22Rv1 (cell line): ENCODE results near the gene CPNE2.

Experiments
- H3K27ac ChIP-seq: fragments of 450-650 bp; 2 replicates; pipeline ENCODE4 v1.5.1; 2017
- CTCF ChIP-seq: fragments of 450-650 bp; IDR thresholded peaks from 2 replicates; pipeline ENCODE4 v1.5.1; 2017; ENCODE audit warnings: mild to moderate bottlenecking
- ZFX ChIP-seq: fragments of 450-650 bp; IDR thresholded peaks from 2 replicates; pipeline ENCODE4 v1.6.1; 2017; ENCODE audit warnings: antibody characterized with exemption, borderline replicate concordance

The CPNE2 gene

GRCh38 chr16:57134982-57135381 is 42.6 kb downstream of the CPNE2 start:
- TF ChIP-seq ZFX: no peak
- TF ChIP-seq CTCF: no peak
- no peak overlapping the region for H3K27ac ChIP-seq

GRCh38 chr16:57137043-57137442 is 44.7 kb downstream of the CPNE2 start:
- H3K27ac ChIP-seq: no peak overlapping the region
- no peak for TF ChIP-seq CTCF

DNA sequence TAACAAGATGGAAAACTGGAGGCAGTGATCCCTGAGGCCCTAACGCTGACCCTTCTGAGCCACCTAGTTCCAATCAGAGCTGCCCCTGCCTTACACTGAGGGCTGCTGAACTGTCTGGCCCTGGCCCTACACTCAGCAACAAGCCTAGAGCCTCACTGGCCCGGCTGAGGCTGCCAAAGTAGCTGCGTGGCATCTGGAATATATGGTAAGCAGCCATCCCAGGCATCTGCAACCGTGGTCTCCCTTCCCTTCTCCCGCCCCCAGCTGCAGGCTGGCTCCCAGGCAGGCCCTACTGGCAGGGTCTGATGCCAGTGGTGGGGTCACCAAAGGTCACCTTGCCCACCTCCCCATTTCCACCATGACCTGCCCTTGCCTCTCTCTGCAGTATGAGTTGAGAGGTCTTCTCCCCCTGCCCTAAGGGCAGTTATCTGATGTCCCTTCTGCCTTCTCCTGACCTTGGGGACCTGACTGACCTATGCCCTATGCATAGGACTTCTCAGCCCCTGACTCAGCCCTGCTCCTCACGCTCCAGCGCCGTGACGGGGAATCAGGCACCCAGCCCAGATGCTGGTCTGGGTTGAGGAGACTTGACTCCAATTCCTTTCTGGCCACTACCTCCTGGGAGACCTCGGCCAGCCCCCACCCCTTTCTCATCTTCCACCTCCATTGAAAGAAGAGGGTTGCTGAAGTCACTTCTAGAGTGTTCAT is 45.3 kb downstream of the CPNE2 start:
- H3K27ac ChIP-seq: no peak overlapping the region
- TF ChIP-seq ZFX (no peak), CTCF (no peak)

GRCh38 chr16:57138281-57138935 is 46.0 kb downstream of the CPNE2 start:
- H3K27ac ChIP-seq: no peak overlapping the region

DNA sequence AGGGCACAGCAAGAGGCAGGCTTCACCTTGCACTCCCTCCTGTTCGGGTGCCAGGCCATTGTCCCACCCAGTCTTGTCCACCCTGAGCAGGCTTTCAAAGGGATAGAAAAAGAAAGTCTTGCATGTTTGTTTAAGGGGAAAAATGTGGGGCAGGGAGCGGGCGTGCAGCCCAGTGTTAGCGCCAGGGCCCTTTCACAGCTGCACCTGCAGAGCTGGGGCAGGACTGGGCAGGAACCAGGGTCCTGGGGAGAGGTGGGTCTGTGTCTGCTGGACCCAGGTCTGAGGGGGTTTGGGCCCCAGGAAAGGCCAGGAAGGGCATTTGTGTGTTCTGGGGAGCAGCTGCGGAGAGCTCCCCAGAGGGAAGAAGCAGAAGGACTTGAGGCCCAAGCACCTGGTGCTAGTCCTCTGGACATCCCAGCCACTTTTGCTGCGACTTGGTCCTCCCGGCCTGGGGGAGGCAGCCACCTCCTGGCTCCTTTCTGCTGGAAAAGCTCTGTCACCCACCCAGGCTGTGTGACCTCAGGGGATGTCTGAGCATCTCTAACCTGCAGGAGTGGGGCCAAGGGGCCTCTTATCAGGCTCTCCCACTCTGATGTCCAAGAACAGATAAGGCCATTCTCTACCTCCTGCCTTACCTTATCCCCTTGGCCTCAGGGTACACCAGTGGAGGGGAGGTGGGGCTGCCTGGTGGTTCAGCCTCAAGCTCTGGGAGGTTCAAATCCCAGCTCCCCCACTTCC is 48.7 kb downstream of the CPNE2 start:
- no peak overlapping the region for H3K27ac ChIP-seq
- TF ChIP-seq CTCF (no peak), ZFX (no peak)

More at GRCh38 chr16:57138281-57138935, 46.0 kb downstream of the CPNE2 start:
- TF ChIP-seq CTCF: no peak
- no peak for TF ChIP-seq ZFX

GRCh38 chr16:57141822-57142631 is 49.6 kb downstream of the CPNE2 start:
- H3K27ac ChIP-seq: no peak overlapping the region
- TF ChIP-seq ZFX: no peak
- TF ChIP-seq CTCF: no peak
